NOMO-1 treated with DMSO at 0.1 percent for 48 hours (cell line): ENCODE measurements around the gene UBE3D.
"Not testable (repeated sequence)": the region's sequence is repeated elsewhere in the genome, so short reads cannot be mapped to it uniquely, and the experiment has no call there.

Experiments
- DNase-seq: peaks from one replicate; lab custom pipeline; 2025; ENCODE audit not compliant: unreplicated experiment; lab: John Stamatoyannopoulos, UW

Gene UBE3D

GRCh38 chr6:82979657-82980056 lies 86.0 kb downstream of the UBE3D start:
- DNase-seq: no peak

- no peak for DNase-seq
Observed at GRCh38 chr6:82978362-82978945, 87.2 kb downstream of the UBE3D start.

GRCh38 chr6:82976179-82976578 lies 89.5 kb downstream of the UBE3D start:
- no peak for DNase-seq

- DNase-seq: no peak
Observed at GRCh38 chr6:82971877-82972460, 93.7 kb downstream of the UBE3D start.

- no peak for DNase-seq
Observed at GRCh38 chr6:82970839-82971238, 94.8 kb downstream of the UBE3D start.

- no peak for DNase-seq
Observed at GRCh38 chr6:82968708-82969107, 96.9 kb downstream of the UBE3D start.

GRCh38 chr6:82963191-82963925 lies 102.3 kb downstream of the UBE3D start:
- DNase-seq: no peak

GRCh38 chr6:82959385-82959941 lies 106.2 kb downstream of the UBE3D start:
- no peak for DNase-seq

GRCh38 chr6:82958551-82958950 lies 107.1 kb downstream of the UBE3D start:
- no peak for DNase-seq

- no peak for DNase-seq
Observed at GRCh38 chr6:82957868-82958245, 107.8 kb downstream of the UBE3D start.

GRCh38 chr6:82957171-82957867 lies 108.3 kb downstream of the UBE3D start:
- no peak for DNase-seq

- DNase-seq: no peak
Observed at GRCh38 chr6:82955841-82956240, 109.8 kb downstream of the UBE3D start.

- DNase-seq: no peak
Observed at GRCh38 chr6:82954937-82955577, 110.6 kb downstream of the UBE3D start.

- DNase-seq: no peak
Observed at GRCh38 chr6:82954356-82954755, 111.3 kb downstream of the UBE3D start.

GRCh38 chr6:82953871-82954270 lies 111.8 kb downstream of the UBE3D start:
- no peak for DNase-seq

GRCh38 chr6:82951935-82952334 lies 113.7 kb downstream of the UBE3D start:
- no peak for DNase-seq

- no peak for DNase-seq
Observed at GRCh38 chr6:82951389-82951788, 114.3 kb downstream of the UBE3D start.

- DNase-seq: not testable (repeated sequence)
Observed at GRCh38 chr6:82930915-82931314, 134.7 kb downstream of the UBE3D start.

GRCh38 chr6:82924799-82925535 lies 140.7 kb downstream of the UBE3D start:
- no peak for DNase-seq

GRCh38 chr6:82921258-82921657 lies 144.4 kb downstream of the UBE3D start:
- DNase-seq: no peak
